ENCODE data around the gene PTPRN2. TPM values are rescaled to one million over a fixed set of nuclear protein-coding genes. Genes with fewer than 3 reads are reported as not detected.

PTPRN2 gene
- polyA plus RNA-seq, 1 experiment: 0.31 TPM

DNA sequence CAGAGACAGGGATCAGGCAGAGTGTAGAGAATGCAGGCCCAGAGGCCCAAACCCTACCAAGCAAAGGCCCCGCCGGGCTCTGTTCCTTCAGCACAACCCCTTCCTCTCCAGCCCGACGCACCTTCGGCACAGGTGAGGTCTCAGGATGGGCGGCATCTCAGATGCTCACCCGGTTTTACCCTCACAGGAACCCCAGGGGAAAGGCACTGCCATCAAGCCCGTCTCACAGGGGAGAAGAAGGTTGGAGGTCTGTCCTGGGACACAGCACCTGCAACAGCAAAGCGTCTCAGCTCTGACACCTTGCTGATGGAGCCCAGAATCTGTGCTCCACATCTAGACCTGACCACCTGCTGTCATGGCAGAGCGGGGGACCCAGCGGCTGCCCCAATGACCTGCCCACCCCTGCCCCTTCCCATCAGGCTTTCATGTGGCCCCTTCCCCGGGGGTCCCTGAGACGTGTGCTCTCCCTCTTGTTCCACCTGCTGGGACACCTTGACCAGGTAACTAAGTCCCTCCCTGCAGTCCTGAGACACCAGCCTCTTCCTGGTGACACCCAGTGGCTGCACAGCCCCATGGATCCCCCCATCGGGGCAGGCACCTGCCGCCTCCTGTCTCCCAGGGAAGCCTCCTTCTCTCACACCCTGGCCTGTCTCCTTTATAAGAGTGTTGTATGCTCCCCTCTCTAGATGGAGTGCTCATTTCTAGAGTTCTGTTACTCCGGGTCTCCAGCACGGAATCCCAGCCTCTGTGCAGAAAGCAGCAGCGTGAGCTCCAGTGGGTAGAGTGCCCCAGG is 935.3 kb downstream of the PTPRN2 start:
- Histone ChIP-seq H3K4me3 (ENCODE audit: low read depth, low read length) (no peak overlapping the region), H3K27me3 (ENCODE audit: control insufficient read depth, insufficient read depth, low read length) (no peaks in the 10 kb centered on the region), H3K36me3 (ENCODE audit: control insufficient read depth, insufficient read depth, low read length) (no peaks in the 10 kb centered on the region)
- CTCF ChIA-PET: no interaction called here
- TF ChIP-seq, protein P1, sequence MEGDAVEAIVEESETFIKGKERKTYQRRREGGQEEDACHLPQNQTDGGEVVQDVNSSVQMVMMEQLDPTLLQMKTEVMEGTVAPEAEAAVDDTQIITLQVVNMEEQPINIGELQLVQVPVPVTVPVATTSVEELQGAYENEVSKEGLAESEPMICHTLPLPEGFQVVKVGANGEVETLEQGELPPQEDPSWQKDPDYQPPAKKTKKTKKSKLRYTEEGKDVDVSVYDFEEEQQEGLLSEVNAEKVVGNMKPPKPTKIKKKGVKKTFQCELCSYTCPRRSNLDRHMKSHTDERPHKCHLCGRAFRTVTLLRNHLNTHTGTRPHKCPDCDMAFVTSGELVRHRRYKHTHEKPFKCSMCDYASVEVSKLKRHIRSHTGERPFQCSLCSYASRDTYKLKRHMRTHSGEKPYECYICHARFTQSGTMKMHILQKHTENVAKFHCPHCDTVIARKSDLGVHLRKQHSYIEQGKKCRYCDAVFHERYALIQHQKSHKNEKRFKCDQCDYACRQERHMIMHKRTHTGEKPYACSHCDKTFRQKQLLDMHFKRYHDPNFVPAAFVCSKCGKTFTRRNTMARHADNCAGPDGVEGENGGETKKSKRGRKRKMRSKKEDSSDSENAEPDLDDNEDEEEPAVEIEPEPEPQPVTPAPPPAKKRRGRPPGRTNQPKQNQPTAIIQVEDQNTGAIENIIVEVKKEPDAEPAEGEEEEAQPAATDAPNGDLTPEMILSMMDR (IDR thresholded peaks at IDR 0.05; ENCODE audit: insufficient read depth, low read depth, low read length): no peak
- no peak for DNase-seq (ENCODE audit: low read depth)
- POLR2A ChIA-PET: no interaction called here

DNA sequence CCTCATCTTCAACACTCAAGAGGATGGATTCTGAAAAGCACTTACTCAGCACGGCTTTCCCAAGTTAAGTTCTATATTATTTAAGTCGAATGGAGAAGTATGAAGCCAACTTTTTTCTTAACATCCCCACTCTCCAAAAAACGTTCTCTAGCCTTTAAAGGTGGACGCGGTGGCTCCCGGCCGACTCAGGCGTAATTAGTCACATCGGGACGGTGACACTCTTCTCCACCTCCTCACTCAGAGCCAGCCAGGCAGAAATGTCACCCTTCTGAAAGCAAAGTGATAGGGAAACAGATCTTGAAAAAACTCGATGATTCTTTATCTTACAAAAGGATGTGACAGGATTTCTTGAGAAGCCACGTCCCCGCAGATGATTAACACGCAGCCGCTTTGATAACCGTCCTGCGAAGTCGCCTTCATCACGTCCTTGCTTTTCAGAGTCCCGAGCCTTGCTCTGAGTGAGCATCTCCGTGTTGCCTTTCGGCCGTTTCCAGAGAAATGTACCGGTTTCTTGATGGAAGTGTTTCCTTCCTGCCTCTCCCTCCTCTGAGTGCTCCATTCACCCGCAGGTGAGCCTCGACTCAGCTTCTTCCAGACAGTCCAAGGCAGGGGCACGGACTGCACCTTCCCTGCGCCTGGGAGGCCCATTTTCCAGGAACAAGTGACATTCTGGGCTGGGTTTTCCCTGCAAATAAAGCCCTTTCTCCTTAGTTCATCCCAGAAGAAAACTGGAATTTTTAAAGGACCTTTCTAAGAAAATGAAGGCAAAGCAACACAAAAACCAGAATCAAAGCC is 936.1 kb downstream of the PTPRN2 start:
- Histone ChIP-seq H3K4me3 (ENCODE audit: low read depth, low read length) (no peak overlapping the region), H3K36me3 (ENCODE audit: control insufficient read depth, insufficient read depth, low read length) (no peaks in the 10 kb centered on the region), H3K27me3 (ENCODE audit: control insufficient read depth, insufficient read depth, low read length) (no peaks in the 10 kb centered on the region)
- POLR2A ChIA-PET: no interaction called here
- no peak for DNase-seq (ENCODE audit: low read depth)
- TF ChIP-seq, protein P1 (IDR thresholded peaks at IDR 0.05; ENCODE audit: insufficient read depth, low read depth, low read length): no peak
- CTCF ChIA-PET: no interaction called here

- POLR2A ChIA-PET: no interaction called here
- no peak for DNase-seq (ENCODE audit: low read depth)
- TF ChIP-seq, protein P1 (IDR thresholded peaks at IDR 0.05; ENCODE audit: insufficient read depth, low read depth, low read length): no peak
- CTCF ChIA-PET: no interaction called here
- no peaks in the 10 kb centered on the region for H3K27me3 ChIP-seq (ENCODE audit: control insufficient read depth, insufficient read depth, low read length)
- H3K4me3 ChIP-seq (ENCODE audit: low read depth, low read length): no peak overlapping the region
- no peaks in the 10 kb centered on the region for H3K36me3 ChIP-seq (ENCODE audit: control insufficient read depth, insufficient read depth, low read length)
Measured at GRCh38 chr7:157650801-157651200, 936.8 kb downstream of the PTPRN2 start.

DNA sequence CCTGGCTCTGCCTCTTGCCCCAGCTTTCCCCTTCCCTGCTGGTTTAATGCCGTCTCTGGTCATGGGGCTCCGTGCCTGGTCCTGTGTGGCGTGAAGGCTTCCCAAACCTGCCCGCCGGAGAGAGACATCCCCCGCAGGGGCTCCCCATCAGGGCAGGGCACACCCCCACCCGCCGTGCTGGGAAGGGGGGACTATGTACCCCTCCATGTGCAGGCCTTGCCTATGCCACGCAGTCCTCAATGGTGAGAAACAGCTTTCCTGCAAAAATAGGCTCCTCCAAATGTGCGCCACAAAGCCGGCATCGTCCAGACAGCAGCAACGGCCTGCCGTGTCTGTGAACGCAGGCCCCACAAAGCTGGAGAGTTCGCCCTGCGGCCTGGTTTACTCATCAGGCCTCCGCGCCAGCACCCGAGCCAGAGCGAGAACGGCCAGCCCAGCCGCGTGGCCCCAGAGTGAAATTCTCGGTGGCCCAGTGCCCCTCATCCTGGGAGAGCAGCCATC is 937.4 kb downstream of the PTPRN2 start:
- Histone ChIP-seq H3K4me3 (ENCODE audit: low read depth, low read length) (no peak overlapping the region), H3K36me3 (ENCODE audit: control insufficient read depth, insufficient read depth, low read length) (no peaks in the 10 kb centered on the region), H3K27me3 (ENCODE audit: control insufficient read depth, insufficient read depth, low read length) (no peaks in the 10 kb centered on the region)
- CTCF ChIA-PET: no interaction called here
- POLR2A ChIA-PET: no interaction called here
- TF ChIP-seq, protein P1 (IDR thresholded peaks at IDR 0.05; ENCODE audit: insufficient read depth, low read depth, low read length): no peak
- no peak for DNase-seq (ENCODE audit: low read depth)

DNA sequence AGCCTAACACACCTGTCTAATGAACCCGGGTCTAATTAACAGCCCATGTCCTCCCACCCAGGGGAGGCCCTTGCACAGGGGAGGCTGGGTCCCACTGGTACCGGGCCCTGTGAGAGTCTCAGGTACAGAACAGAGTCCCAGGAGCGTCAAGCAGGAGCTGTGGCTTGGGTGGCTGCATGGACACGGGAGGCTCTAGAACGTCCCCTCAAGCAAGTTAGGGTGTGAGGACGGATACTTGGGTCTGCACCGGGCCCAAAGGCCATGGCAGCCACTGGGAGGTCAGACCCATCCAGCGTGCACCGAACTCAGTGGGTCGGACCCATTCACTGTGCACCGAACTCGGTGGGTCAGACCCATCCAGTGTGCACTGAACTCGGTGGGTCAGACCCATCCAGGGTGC is 941.1 kb downstream of the PTPRN2 start:
- H3K36me3 ChIP-seq (ENCODE audit: control insufficient read depth, insufficient read depth, low read length): no peaks in the 10 kb centered on the region
- CTCF ChIA-PET: no interaction called here
- DNase-seq (ENCODE audit: low read depth): no peak
- no peaks in the 10 kb centered on the region for H3K27me3 ChIP-seq (ENCODE audit: control insufficient read depth, insufficient read depth, low read length)
- POLR2A ChIA-PET: no interaction called here
- no peak overlapping the region for H3K4me3 ChIP-seq (ENCODE audit: low read depth, low read length)
- TF ChIP-seq, protein P1 (IDR thresholded peaks at IDR 0.05; ENCODE audit: insufficient read depth, low read depth, low read length): no peak

All from BJ (cell line).